Brain microvascular endothelial cell (primary cell): Measurements from ENCODE around the gene REM1.

Source experiments
- DNase-seq: peaks from one replicate; pipeline ENCODE4 v3.0.0-alpha.2; 2020
- H3K27ac ChIP-seq: fragments of 250-450 bp; sonication (Bioruptor Pico); 2 replicates; pipeline ENCODE4 v1.5.1; 2020; ENCODE audit warnings: mild to moderate bottlenecking, moderate library complexity
- H3K27me3 ChIP-seq: fragments of 250-450 bp; sonication (Bioruptor Pico); replicated peaks from 2 replicates; pipeline ENCODE4 v1.5.1; 2020; ENCODE audit warnings: mild to moderate bottlenecking
- H3K36me3 ChIP-seq: fragments of 250-450 bp; sonication (Bioruptor Pico); replicated peaks from 2 replicates; pipeline ENCODE4 v1.5.1; 2020; ENCODE audit warnings: mild to moderate bottlenecking
- H3K4me3 ChIP-seq: 2 replicates; pipeline ENCODE4 v1.5.1; 2011; ENCODE audit warnings: low read depth, mild to moderate bottlenecking, control low read depth, low read length, moderate library complexity
- CTCF ChIP-seq: IDR thresholded peaks from 2 replicates; pipeline ENCODE4 v1.5.1; 2011; ENCODE audit warnings: low read depth, mild to moderate bottlenecking, moderate library complexity, low read length, control low read depth, inconsistent platforms; ENCODE audit errors: missing control alignments
- in situ Hi-C: cut with HindIII; loops from 2 replicates; pipeline ENCODE4 v1.10.0; 2017; ENCODE audit warnings: low sequenced_read_pairs, low pct_ligation_motif_present

REM1 gene

GRCh38 chr20:31476643-31477215, 1.6 kb downstream of the REM1 start:
- TF ChIP-seq CTCF: no peak
- H3K36me3 ChIP-seq: no peaks in the 10 kb centered on the region
- H3K27ac ChIP-seq: no peak overlapping the region
- no peak overlapping the region for H3K4me3 ChIP-seq
- DNase-seq: no peak
- in situ Hi-C loops: no loop called here
- peaks cover 10% of the 10 kb centered on the region for H3K27me3 ChIP-seq

- in situ Hi-C loops: no loop called here
- TF ChIP-seq CTCF: no peak
- Histone ChIP-seq H3K4me3 (no peak overlapping the region), H3K36me3 (no peaks in the 10 kb centered on the region), H3K27ac (no peak overlapping the region), H3K27me3 (no peaks in the 10 kb centered on the region)
- DNase-seq: no peak
These were observed 8.9 kb downstream of the REM1 start for GRCh38 chr20:31484001-31484400.

- no peak for TF ChIP-seq CTCF
- H3K36me3 ChIP-seq: no peaks in the 10 kb centered on the region
- H3K27ac ChIP-seq: no peak overlapping the region
- H3K4me3 ChIP-seq: peak overlapping the region; percentile 46
- no peaks in the 10 kb centered on the region for H3K27me3 ChIP-seq
- in situ Hi-C loops: no loop called here
- peak; percentile 28 for DNase-seq
These were observed 10.6 kb downstream of the REM1 start for GRCh38 chr20:31485450-31486339.

- H3K36me3 ChIP-seq: no peaks in the 10 kb centered on the region
- H3K4me3 ChIP-seq: no peak overlapping the region
- no peak for TF ChIP-seq CTCF
- no peak overlapping the region for H3K27ac ChIP-seq
- in situ Hi-C loops: no loop called here
- H3K27me3 ChIP-seq: no peaks in the 10 kb centered on the region
- DNase-seq: no peak
These were observed 13.0 kb downstream of the REM1 start for GRCh38 chr20:31488115-31488514.

GRCh38 chr20:31489152-31489551, 14.1 kb downstream of the REM1 start:
- no peak for TF ChIP-seq CTCF
- Histone ChIP-seq H3K36me3 (no peaks in the 10 kb centered on the region), H3K4me3 (no peak overlapping the region), H3K27ac (no peak overlapping the region), H3K27me3 (no peaks in the 10 kb centered on the region)
- DNase-seq: no peak
- in situ Hi-C loops: no loop called here
